Raji (cell line): ENCODE results near the gene ALX1.

Experiments used
- POLR2A ChIP-seq: IDR thresholded peaks from 2 replicates; pipeline ENCODE4 v1.6.1; 2011; ENCODE audit warnings: low read depth, low read length, control low read depth; ENCODE audit not compliant: insufficient read depth

Gene ALX1

DNA sequence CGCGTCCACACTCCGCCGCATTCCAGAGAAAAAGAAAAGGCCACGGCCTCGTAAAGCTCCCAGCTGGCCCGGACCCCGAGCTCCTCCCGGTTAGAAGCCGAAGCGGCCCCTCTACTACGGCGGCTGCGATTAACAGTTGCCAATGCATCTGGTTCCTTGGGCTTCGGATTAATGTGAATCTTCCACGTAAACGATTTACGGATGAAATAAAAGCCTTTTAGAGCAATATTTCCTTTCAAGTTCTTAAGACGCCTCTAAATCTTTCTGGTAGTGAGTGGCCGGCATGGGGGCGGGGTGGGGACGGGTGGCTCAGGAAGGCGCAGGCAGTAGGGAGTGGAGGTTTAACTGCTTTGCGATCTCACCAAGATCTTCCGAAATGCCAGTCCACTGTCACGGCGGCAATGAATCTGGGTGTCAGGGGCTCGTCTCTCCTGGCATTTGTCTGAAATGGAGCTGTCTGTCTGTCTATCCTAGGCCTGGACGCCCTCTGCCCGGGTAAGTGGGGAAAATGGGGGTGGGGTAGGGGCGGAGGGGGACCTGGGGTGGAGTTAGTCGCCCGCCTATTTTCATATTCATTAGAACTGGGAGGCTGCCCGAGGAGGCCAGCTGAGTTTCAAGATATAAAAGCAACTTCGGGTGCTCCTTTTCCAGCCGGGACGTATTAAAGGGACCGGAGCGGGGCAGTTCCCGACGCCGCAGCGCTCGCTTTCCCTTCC is 413 bp upstream of the ALX1 start:
- no peak for TF ChIP-seq POLR2A

DNA sequence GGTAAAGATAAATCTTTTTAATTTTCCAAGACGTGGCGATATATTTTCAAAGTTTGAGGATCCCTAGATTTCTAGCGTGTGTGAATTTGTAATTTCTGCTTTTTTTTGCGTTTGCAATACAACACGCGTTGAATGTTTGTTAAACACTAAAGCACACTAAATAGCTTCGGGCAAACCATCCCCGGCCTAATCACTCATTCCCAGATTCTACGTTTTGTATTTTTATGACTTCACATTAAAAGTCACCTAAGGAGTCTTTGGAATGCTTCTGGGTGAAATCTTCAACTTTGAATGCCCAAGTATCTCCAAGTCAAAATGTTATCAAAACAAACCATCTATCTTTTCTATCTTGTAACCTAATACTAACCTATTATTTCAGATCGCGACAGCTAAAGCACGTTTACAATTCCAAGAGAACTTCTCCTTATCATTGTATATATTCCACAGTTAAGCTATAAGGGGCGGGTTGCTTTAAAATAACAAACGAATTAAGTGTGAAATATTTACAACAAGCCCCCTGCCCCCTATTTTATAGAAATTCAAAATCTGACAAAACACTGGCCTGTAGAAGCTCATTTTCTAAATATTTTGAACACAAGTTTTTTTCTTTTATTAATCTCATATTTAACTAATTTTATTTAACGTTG is 1.1 kb downstream of the ALX1 start:
- TF ChIP-seq POLR2A: no peak

DNA sequence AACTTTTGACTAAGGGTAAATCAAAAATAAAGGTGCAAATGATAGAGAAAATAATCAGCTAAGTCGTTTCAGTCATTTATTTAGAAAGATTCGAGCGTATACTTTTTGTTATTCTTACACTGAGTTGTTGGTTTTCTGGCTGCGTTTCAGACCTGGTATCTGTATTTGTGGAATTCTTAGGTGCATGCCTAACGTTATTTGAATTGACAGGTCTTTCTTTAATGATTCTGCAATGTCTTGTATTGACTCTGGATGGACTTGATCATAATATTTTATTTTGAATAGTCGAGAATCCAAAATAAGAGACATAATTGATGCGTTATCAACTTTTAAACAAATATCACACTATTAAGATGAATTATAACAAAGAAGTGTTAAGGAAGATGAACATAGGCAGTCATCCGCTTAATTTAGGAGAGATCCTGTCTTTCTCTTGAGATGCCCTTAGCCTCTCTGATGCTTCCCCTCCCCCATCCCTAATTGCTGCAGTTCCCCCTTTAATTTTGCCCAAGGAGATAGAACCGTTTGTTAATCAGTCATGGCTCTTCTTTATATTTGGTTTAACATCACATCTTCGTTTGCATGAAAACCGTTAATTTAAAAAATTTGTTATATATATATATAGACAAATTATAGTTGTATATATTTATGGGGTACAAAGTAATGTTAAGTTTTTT is 1.8 kb downstream of the ALX1 start:
- TF ChIP-seq POLR2A: no peak

DNA sequence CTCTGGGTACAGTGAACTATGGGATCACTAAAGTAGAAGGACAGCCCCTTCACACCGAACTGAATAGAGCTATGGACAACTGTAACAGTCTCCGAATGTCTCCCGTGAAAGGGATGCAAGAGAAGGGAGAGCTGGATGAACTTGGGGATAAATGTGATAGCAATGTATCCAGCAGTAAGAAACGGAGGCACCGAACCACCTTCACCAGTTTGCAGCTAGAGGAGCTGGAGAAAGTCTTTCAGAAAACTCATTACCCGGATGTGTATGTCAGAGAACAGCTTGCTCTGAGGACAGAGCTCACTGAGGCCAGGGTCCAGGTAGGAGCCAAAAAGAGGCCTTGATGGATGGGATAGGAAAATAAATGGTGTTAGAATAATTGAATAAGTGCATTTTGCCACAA is 3.5 kb downstream of the ALX1 start:
- no peak for TF ChIP-seq POLR2A

DNA sequence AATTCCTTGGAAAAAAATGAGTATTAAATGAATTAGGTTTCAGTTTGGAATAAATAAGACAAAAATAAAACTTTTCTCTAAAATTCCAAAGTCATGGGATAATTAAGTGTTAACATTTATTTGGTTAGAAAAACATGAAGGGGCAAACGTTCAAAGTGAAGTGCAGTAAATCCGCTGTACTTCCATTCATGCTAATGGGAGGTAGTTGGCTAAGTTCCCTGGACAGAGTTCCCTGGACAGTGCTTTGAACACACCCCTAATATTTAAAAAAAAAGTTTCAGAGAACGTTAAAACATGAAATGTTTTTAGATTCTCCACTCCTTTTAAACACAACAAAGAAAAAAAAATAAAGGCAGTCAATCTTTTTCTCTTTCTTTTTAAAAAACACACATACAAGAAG is 16.3 kb downstream of the ALX1 start:
- no peak for TF ChIP-seq POLR2A

- TF ChIP-seq POLR2A: no peak
Measured at GRCh38 chr12:85299053-85299452, 19.0 kb downstream of the ALX1 start.

- TF ChIP-seq POLR2A: no peak
Measured at GRCh38 chr12:85301051-85301450, 21.0 kb downstream of the ALX1 start.

GRCh38 chr12:85308374-85308773 is 28.4 kb downstream of the ALX1 start:
- TF ChIP-seq POLR2A: no peak

DNA sequence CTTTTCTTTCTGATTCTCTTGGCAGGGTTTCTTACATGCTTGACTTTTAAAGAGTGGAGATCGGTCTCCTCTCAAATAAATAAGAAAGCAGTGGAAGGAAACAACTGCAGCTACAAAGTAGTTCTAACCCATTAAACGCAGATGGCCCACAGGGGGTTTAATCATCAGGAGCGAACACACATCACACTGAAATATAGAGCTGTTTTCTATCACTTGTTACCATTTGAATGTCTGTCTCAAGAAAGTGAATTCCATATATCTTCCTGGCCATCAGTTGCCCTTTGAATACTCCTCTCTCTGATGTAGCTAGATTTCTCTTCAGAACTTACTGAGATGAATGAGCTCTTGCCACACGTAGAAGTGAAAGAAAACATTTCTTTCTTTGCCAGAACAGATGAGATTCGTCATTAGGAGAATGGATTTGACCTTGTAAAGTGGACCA is 29.1 kb downstream of the ALX1 start:
- TF ChIP-seq POLR2A: no peak

- TF ChIP-seq POLR2A: no peak
Measured at GRCh38 chr12:85310025-85310424, 30.0 kb downstream of the ALX1 start.

DNA sequence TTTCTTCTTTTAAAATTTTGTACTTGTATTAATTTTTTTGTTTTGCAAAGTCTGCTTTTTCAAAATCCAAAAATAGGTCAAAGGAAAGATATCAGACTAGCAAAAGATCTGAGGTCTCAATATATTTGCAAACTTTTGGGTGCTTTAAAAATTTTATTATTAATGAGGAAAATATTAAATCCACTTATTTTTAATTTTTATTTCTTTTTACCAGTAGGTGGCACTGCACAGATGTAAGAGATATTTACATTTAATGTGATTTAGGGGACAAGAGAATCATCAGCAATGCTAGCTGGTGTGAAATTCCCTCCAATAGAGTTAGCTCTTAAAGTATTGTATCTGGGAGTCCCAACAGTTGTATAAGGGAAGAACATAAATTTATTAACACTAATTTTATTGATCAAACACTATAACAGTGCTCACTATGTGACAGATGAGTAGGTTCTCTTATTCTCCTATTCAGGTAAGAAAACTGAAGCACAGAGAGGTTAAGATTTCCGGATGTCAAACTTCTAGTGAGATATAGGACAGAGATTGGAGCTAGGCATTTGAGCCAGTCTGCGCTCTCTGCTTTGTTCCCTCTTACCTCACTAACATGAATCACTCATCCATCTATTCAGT is 30.5 kb downstream of the ALX1 start:
- no peak for TF ChIP-seq POLR2A

DNA sequence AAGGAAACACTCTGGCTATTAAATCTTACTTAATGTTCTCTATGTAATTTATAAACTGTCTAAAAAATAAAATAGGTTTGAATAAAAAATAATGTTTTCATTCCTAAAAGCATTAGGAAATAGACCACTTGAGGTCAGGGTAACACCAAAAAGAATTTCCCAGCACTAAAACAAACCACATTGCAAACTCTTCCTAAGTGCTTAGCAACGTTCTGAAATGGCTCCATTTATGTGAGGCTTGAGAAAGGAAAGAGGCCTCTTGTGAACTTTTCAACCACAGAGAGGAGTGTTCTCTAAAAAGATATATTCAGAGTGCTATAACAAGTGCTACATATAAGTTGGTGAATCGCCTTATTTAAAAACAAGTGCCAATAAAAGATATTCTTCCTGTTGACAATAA is 42.7 kb downstream of the ALX1 start:
- no peak for TF ChIP-seq POLR2A

DNA sequence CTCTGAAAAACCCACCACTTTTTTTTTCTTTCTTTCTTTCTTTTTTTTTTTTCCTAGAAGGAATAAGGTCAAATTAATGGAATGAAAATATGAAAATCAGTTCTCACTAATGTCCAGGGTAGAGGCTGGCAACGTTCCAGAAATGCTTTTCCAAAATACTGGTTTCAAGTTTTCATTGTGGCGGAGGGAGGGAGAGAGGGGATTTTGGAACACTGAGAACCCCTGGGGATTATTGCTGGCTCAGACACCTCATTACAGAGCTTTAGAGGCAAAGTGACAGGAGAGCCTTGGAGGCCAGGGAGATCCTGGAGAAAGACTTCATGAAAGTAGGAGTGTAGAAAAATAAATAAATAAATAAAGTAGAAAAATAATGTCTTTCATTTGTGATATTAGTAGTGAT is 45.4 kb downstream of the ALX1 start:
- no peak for TF ChIP-seq POLR2A

DNA sequence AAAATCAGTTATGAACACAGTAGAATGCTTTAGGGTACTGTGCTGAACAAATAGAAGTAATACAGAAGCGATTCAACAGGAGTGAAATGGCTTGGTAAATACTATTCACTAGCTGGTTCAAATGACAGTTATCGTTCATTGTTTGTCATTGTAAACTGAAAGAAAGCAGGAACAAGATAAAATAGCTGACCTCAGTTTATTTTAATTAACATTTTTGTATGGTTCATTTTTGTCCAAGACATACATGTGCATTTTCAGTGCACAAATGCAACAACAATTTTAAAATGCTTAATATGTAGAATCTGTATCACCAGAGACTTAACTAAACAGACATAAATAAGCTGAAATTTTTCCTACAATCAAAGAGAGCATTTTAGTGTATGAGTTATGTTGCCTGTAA is 49.9 kb downstream of the ALX1 start:
- no peak for TF ChIP-seq POLR2A

DNA sequence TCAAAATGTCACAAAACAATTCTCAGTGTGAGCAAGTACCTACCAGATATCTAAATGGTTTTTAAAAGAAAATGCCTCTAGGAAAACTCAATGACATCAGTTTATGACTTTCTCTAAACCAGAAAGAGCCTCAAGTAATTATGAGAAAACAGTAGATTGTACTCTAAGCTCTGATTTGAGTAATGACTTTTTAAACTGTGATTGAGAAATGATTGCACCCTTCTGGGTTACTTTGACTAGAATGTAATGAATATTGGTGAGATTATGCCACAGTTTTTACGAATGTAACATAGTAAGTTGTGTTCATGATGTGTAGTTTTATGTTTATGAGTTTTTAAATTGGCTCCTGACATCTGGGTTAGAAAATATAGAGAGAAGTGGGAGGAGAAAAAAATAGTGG is 68.8 kb downstream of the ALX1 start:
- TF ChIP-seq POLR2A: no peak

DNA sequence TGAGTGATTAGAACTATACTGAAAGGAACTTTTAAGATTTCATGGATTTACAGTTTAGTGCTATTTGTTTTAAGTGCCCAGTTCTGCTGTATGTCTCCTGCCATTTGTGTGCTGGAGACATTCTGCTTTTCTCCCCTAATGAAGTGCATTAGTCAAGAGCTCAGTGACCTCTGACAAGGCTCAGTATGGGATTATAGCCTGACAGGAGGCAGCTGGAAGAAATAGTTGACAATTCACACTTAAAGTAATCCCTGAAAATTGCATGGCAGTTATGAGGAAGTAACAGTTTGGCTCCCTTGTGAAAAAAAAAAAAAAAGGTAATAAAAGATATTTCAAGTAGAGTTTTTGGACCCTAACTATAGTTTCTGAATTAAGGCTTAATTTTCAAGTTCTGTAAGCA is 70.3 kb downstream of the ALX1 start:
- no peak for TF ChIP-seq POLR2A
